Esophagus muscularis mucosa (tissue), 4 donors: ENCODE data around the gene EPHB1. TPM values are rescaled to one million over a fixed set of nuclear protein-coding genes. Genes with fewer than 3 reads are reported as not detected.

ENCODE experiments used
- DNase-seq: peaks from one replicate; pipeline ENCODE4 v3.0.0-alpha.2; 2017; ENCODE audit errors: extremely low spot score
- H3K27ac ChIP-seq, 4 donors: fragments of 200-600 bp; sonication (generic); replicated peaks in 1 of 4; 1 replicate in 3 of 4; 2 replicates in 1 of 4; pipeline ENCODE4 v1.5.1; 2016 to 2019; ENCODE audit warnings: mild to moderate bottlenecking in 1 of 4
- H3K27me3 ChIP-seq, 4 donors: fragments of 200-600 bp; sonication (generic); one replicate each; pipeline versions ENCODE4 v1.5.1 to v1.6.0; 2016 to 2019
- H3K36me3 ChIP-seq, 4 donors: fragments of 200-600 bp; sonication (generic); one replicate each; pipeline ENCODE4 v1.5.1; 2016 to 2019
- H3K4me1 ChIP-seq, 4 donors: fragments of 200-600 bp; sonication (generic); one replicate each; pipeline ENCODE4 v1.5.1; 2016 to 2019
- H3K4me3 ChIP-seq, 4 donors: fragments of 200-600 bp; sonication (generic); 1 replicate in 2 of 4; 2 replicates in 2 of 4; pipeline ENCODE4 v1.5.1; 2016 to 2019; ENCODE audit warnings: mild to moderate bottlenecking in 4 of 4, moderate library complexity in 1 of 4
- H3K9me3 ChIP-seq, 4 donors: fragments of 200-600 bp; sonication (generic); 1 replicate in 3 of 4; 2 replicates in 1 of 4; pipeline ENCODE4 v1.5.1; 2016 to 2019
- EP300 ChIP-seq: sonication (generic); formaldehyde crosslinking; IDR thresholded peaks from one replicate; pipeline ENCODE4 v1.6.1; 2017; ENCODE audit warnings: antibody characterized with exemption
- POLR2A ChIP-seq: fragments of 450-650 bp; IDR thresholded peaks from one replicate; pipeline ENCODE4 v1.6.1; 2017; ENCODE audit warnings: antibody characterized with exemption, moderate library complexity, mild to moderate bottlenecking, low read depth
- POLR2AphosphoS5 ChIP-seq, 2 donors: sonication (generic); formaldehyde crosslinking; IDR thresholded peaks; one replicate each; pipeline ENCODE4 v1.6.1; 2017; ENCODE audit warnings: antibody characterized with exemption in 2 of 2
- WGBS: methylation state at CpG from one replicate; pipeline ENCODE4 v1.1.5; 2018; 5-methylcytosine and 5-hydroxymethylcytosine counted together
- intact Hi-C: fragments of 100-400 bp; cut with DNase I; formaldehyde crosslinking; loops from one replicate; pipeline ENCODE4 v1.15.1; 2023
- total RNA-seq, 4 donors: library from RNA; depleted of rRNA; stranded (reverse); fragments of >200 nt; gene quantifications; one replicate each; pipeline versions ENCODE4 v1.1.0 to v1.2.1, GENCODE V29; 2016
- TF ChIP-seq, protein P1 (sequence below), 3 experiments: fragments of 200-600 bp in 2 of 3; fragments of 450-650 bp in 1 of 3; sonication (generic) in 2 of 3; IDR thresholded peaks; one replicate each; pipeline ENCODE4 v1.5.1; 2017 to 2019; ENCODE audit warnings: antibody characterized with exemption in 3 of 3, mild to moderate bottlenecking in 2 of 3, moderate library complexity in 1 of 3

The EPHB1 gene
- total RNA-seq, 4 donors from 2014 or later: under 0.01 to 6.1 (median 2.8) TPM

DNA sequence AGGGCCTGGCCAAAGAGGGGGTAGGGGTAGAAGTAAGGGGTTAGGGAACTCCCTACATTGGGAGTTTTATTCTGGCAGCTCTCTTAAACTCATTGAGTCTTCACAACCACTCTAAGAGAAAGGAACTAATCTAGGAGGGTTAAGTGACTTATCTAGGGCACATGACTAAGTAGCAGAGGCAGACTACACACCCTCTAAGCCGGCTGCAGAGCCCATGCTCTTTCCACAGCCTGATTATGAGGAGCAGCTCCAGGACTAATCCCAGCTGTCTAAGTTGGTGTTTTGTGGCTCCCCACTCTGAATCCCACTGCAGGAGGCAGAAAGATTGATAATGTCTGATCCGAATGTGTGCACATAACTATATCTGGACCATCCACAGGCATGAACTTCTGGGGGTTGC lies 374.6 kb downstream of the EPHB1 start:
- intact Hi-C loops: no loop called here
- 43% methylated on average over 1 of the region's 2 CpGs for WGBS
- Histone ChIP-seq H3K27ac (no peak overlapping the region), H3K4me1 (no peaks in the 10 kb centered on the region), H3K27me3 (no peaks in the 10 kb centered on the region), H3K4me3 (no peak overlapping the region), H3K36me3 (peaks cover 0 to 10% (median 0%) of the 10 kb centered on the region in 4 donors), H3K9me3 (no peaks in the 10 kb centered on the region)
- TF ChIP-seq POLR2A (no peak), EP300 (no peak), POLR2AphosphoS5 (IDR thresholded peaks at IDR 0.05) (no peak)
- TF ChIP-seq, protein P1, sequence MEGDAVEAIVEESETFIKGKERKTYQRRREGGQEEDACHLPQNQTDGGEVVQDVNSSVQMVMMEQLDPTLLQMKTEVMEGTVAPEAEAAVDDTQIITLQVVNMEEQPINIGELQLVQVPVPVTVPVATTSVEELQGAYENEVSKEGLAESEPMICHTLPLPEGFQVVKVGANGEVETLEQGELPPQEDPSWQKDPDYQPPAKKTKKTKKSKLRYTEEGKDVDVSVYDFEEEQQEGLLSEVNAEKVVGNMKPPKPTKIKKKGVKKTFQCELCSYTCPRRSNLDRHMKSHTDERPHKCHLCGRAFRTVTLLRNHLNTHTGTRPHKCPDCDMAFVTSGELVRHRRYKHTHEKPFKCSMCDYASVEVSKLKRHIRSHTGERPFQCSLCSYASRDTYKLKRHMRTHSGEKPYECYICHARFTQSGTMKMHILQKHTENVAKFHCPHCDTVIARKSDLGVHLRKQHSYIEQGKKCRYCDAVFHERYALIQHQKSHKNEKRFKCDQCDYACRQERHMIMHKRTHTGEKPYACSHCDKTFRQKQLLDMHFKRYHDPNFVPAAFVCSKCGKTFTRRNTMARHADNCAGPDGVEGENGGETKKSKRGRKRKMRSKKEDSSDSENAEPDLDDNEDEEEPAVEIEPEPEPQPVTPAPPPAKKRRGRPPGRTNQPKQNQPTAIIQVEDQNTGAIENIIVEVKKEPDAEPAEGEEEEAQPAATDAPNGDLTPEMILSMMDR (IDR thresholded peaks at IDR 0.05): no peak
- DNase-seq: no peak

DNA sequence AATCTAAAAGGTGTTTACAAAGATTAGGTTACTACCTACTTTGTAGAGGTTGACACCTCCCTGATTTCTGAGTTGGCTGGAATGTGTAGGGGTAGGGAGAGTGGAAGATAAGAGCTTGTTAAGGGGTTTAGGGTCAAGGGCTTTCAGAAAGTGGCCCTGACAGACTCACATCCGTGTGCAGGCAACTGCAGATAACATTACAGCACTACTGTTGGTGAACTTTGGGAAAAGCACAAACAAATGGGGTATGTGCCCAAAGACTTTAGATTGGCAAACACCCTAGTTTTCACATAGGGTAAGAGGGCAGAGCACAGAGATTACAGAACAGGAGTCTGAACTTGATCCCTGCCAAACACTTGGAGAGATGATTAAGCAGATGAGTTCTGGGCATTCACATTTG lies 375.7 kb downstream of the EPHB1 start:
- intact Hi-C loops: no loop called here
- H3K4me3 ChIP-seq: no peak overlapping the region
- H3K36me3 ChIP-seq: peaks cover 0 to 10% (median 0%) of the 10 kb centered on the region in 4 donors
- H3K27me3 ChIP-seq: no peaks in the 10 kb centered on the region
- no peaks in the 10 kb centered on the region for H3K4me1 ChIP-seq
- 59% methylated on average over 1 of the region's 1 CpG for WGBS
- H3K27ac ChIP-seq: no peak overlapping the region
- DNase-seq: no peak
- H3K9me3 ChIP-seq: no peaks in the 10 kb centered on the region
- TF ChIP-seq POLR2A: no peak
- TF ChIP-seq POLR2AphosphoS5 (IDR thresholded peaks at IDR 0.05): no peak
- TF ChIP-seq, protein P1 (IDR thresholded peaks at IDR 0.05): no peak
- no peak for TF ChIP-seq EP300

DNA sequence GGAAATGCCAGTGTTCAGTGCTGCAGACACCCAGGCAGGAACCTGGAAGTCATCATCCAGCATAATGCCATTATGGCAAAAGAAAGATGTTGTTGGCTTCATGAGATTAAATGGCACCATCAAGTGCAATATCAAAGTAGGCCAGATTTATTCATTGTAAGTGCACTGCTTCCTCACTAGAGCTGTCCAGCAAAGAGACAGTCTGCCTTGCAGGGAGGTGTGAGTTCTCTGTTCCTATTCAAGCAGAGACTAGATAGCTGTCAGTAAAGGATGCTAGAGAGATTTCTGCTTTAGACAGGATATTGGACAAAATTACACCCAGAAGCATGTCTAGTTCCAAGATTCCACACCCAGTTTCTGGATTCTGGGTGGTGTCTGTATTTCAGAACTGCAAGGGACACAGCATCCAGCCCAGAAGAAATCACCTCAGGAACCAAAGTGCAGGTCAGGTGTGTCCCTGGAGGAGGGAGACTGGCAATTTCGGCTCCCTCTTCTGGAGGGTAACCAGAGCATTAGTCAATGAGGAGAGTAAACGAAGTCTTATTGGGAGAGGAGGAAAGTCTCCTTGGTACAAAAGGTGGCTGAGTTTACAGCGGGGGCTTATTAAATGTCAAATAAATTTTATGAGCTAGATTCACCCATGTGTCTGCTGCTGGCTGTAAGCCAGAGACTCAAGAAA lies 377.3 kb downstream of the EPHB1 start:
- H3K36me3 ChIP-seq: no peaks in the 10 kb centered on the region
- intact Hi-C loops: no loop called here
- WGBS: 71% methylated on average over 3 of the region's 3 CpGs

DNA sequence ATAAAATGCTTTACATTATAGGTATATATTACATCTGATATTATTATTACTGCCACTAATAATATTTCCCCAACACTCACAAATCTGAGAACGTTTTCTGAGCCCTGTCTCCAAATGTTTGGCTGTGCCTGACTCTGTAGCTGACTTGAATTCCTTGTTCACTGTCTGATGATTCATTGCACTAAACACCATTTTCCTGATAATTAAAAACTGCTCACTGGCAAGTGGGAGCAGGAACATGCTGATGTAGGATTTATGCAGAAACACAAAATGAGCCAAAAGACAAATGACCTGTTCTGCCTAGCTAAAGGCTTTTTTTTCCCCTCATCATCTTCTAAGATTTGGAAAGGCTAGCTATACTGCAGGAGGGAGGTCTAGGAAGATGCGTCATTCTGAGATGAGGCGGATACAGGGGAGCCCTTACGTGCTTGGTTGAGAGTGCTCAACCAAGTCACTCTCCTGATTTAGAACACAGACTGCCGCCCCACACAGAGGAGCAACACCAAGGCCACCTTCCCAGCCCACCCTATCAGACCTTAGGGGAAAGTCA lies 380.7 kb downstream of the EPHB1 start:
- DNase-seq: no peak
- Histone ChIP-seq H3K4me3 (no peak overlapping the region), H3K27ac (no peak overlapping the region), H3K9me3 (no peaks in the 10 kb centered on the region), H3K4me1 (no peaks in the 10 kb centered on the region), H3K36me3 (no peaks in the 10 kb centered on the region), H3K27me3 (no peaks in the 10 kb centered on the region)
- WGBS: 75% methylated on average over 5 of the region's 5 CpGs
- TF ChIP-seq POLR2A (no peak), POLR2AphosphoS5 (IDR thresholded peaks at IDR 0.05) (no peak), EP300 (no peak)
- TF ChIP-seq, protein P1 (IDR thresholded peaks at IDR 0.05): no peak
- intact Hi-C loops: no loop called here

More for the DNA sequence above, 377.3 kb downstream of the EPHB1 start:
- Histone ChIP-seq H3K9me3 (no peaks in the 10 kb centered on the region), H3K27me3 (no peaks in the 10 kb centered on the region), H3K4me3 (no peak overlapping the region), H3K4me1 (no peaks in the 10 kb centered on the region), H3K27ac (no peak overlapping the region)
- DNase-seq: no peak
- TF ChIP-seq, protein P1 (IDR thresholded peaks at IDR 0.05): no peak
- no peak for TF ChIP-seq EP300
- TF ChIP-seq POLR2AphosphoS5 (IDR thresholded peaks at IDR 0.05): no peak
- no peak for TF ChIP-seq POLR2A
